ENCODE data around the gene PDGFB. TPM values are rescaled to one million over a fixed set of nuclear protein-coding genes. Genes with fewer than 3 reads are reported as not detected.

PDGFB gene
- total and polyA plus RNA-seq, 8 donors: 1.2 to 58.5 (median 3.9) TPM

DNA sequence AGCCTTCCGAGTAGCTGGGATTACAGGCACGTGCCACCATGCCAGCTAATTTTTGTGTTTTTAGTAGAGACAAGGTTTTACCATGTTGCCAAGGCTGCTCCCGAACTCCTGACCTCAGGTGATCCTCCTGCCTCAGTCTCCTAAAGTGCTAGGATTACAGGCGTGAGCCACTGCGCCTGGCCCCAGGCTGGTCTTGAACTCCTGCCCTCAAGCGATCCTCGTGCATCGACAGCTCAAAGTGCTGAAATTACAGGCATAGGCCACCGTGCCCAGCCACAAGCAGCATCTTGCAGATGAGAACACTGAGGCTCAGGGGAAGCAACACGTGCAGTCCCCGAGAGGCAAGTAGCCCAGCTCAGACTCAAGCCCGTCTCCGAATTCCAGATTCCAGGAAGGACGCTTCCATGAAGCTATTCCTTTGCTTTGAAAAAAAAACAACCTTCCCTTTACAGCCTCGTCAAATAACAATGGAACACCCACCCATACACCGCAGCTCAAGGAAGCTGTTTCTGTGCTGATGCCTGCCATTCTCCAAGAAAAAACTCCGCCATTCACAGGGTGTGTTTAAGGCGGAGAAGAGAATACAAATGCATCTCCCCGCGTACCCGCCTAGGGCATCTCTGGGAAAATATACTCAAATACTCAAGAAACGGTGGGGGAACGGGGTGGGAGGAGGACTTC lies 34.5 kb upstream of the PDGFB start:
- TF ChIP-seq, protein P1, sequence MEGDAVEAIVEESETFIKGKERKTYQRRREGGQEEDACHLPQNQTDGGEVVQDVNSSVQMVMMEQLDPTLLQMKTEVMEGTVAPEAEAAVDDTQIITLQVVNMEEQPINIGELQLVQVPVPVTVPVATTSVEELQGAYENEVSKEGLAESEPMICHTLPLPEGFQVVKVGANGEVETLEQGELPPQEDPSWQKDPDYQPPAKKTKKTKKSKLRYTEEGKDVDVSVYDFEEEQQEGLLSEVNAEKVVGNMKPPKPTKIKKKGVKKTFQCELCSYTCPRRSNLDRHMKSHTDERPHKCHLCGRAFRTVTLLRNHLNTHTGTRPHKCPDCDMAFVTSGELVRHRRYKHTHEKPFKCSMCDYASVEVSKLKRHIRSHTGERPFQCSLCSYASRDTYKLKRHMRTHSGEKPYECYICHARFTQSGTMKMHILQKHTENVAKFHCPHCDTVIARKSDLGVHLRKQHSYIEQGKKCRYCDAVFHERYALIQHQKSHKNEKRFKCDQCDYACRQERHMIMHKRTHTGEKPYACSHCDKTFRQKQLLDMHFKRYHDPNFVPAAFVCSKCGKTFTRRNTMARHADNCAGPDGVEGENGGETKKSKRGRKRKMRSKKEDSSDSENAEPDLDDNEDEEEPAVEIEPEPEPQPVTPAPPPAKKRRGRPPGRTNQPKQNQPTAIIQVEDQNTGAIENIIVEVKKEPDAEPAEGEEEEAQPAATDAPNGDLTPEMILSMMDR (IDR thresholded peaks at IDR 0.05): no peak
- no peak for TF ChIP-seq POLR2A (IDR thresholded peaks at IDR 0.05)
- no peak for TF ChIP-seq EP300 (IDR thresholded peaks at IDR 0.05)
- no peak for TF ChIP-seq POLR2AphosphoS5 (IDR thresholded peaks at IDR 0.05)
- H3K27ac ChIP-seq: no peak overlapping the region
- no peaks in the 10 kb centered on the region for H3K36me3 ChIP-seq
- intact Hi-C loops (cut with DNase I; ENCODE audit: low total_unique reads): no loop called here
- peaks cover 10 to 18% (median 12%) of the 10 kb centered on the region in 4 donors for H3K4me1 ChIP-seq
- H3K4me3 ChIP-seq: no peak overlapping the region
- H3K27me3 ChIP-seq: peaks cover 0 to 20% (median 0%) of the 10 kb centered on the region in 3 donors
- H3K9me3 ChIP-seq: peaks cover 0 to 4% (median 0%) of the 10 kb centered on the region in 4 donors
- no peak for DNase-seq
- 56 to 69% (median 62%) methylated on average over 23 of the region's 23 CpGs for WGBS, 5 donors

DNA sequence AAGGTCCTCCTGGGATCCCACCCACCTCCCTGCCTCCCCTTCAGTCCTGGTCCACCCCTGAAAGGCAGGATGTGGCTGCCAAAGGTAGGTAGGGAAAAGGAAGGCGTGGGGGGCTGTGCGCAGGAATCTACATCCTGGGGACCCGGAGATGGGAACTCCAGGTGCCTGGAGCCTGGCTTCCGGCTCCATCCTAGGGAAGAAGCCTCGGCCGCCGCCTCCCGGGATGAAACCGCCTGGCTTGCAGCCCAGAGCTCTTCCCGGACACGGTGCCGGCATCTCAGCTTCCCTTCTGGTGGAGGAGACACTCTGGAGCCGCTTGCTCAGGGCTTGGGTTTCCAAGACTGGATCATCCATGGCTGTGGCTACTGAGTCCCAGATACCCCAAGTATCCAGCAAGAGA lies 33.3 kb upstream of the PDGFB start:
- no peak overlapping the region for H3K4me3 ChIP-seq
- no peaks in the 10 kb centered on the region for H3K36me3 ChIP-seq
- no peak overlapping the region for H3K27ac ChIP-seq
- H3K9me3 ChIP-seq: peaks cover 0 to 4% (median 0%) of the 10 kb centered on the region in 4 donors
- intact Hi-C loops (cut with DNase I; ENCODE audit: low total_unique reads): no loop called here
- 42 to 63% (median 59%) methylated on average over 11 to 13 of the region's 13 CpGs for WGBS, 5 donors
- peaks cover 0 to 21% (median 0%) of the 10 kb centered on the region in 3 donors for H3K27me3 ChIP-seq
- TF ChIP-seq POLR2A (IDR thresholded peaks at IDR 0.05) (no peak), EP300 (IDR thresholded peaks at IDR 0.05) (no peak), POLR2AphosphoS5 (IDR thresholded peaks at IDR 0.05) (no peak)
- TF ChIP-seq, protein P1 (IDR thresholded peaks at IDR 0.05): no peak
- DNase-seq: no peak
- H3K4me1 ChIP-seq: peaks cover 0 to 5% (median 3%) of the 10 kb centered on the region in 4 donors

- H3K27ac ChIP-seq: no peak overlapping the region
- TF ChIP-seq, protein P1 (IDR thresholded peaks at IDR 0.05): no peak
- no peak for TF ChIP-seq POLR2A (IDR thresholded peaks at IDR 0.05)
- no peak for TF ChIP-seq POLR2AphosphoS5 (IDR thresholded peaks at IDR 0.05)
- no peak for TF ChIP-seq EP300 (IDR thresholded peaks at IDR 0.05)
Measured at GRCh38 chr22:39277142-39277607, 32.4 kb upstream of the PDGFB start.

GRCh38 chr22:39276440-39277141 lies 31.8 kb upstream of the PDGFB start:
- H3K4me3 ChIP-seq: no peak overlapping the region
- peaks cover 0 to 4% (median 0%) of the 10 kb centered on the region in 4 donors for H3K9me3 ChIP-seq
- H3K4me1 ChIP-seq: peaks cover 0 to 5% (median 0%) of the 10 kb centered on the region in 4 donors
- intact Hi-C loops (cut with DNase I; ENCODE audit: low total_unique reads): no loop called here
- H3K27ac ChIP-seq: no peak overlapping the region
- TF ChIP-seq POLR2AphosphoS5 (IDR thresholded peaks at IDR 0.05) (no peak), EP300 (IDR thresholded peaks at IDR 0.05) (no peak), POLR2A (IDR thresholded peaks at IDR 0.05) (no peak)
- TF ChIP-seq, protein P1 (IDR thresholded peaks at IDR 0.05): no peak
- H3K36me3 ChIP-seq: no peaks in the 10 kb centered on the region
- peaks cover 0 to 21% (median 0%) of the 10 kb centered on the region in 3 donors for H3K27me3 ChIP-seq
- no peak for DNase-seq
- WGBS, 5 donors: 77 to 83% (median 83%) methylated on average over 12 of the region's 12 CpGs

More at GRCh38 chr22:39277142-39277607, 32.4 kb upstream of the PDGFB start:
- DNase-seq: no peak
- H3K4me3 ChIP-seq: no peak overlapping the region
- H3K27me3 ChIP-seq: peaks cover 0 to 21% (median 0%) of the 10 kb centered on the region in 3 donors
- WGBS, 5 donors: 58 to 73% (median 71%) methylated on average over 6 of the region's 6 CpGs
- no peaks in the 10 kb centered on the region for H3K36me3 ChIP-seq
- peaks cover 0 to 5% (median 0%) of the 10 kb centered on the region in 4 donors for H3K4me1 ChIP-seq
- H3K9me3 ChIP-seq: peaks cover 0 to 4% (median 0%) of the 10 kb centered on the region in 4 donors
- intact Hi-C loops (cut with DNase I; ENCODE audit: low total_unique reads): no loop called here
